Measurements from ENCODE around the gene ACACA.
"Not testable (repeated sequence)": the region's sequence is repeated elsewhere in the genome, so short reads cannot be mapped to it uniquely, and the experiment has no call there.

The ACACA gene

DNA sequence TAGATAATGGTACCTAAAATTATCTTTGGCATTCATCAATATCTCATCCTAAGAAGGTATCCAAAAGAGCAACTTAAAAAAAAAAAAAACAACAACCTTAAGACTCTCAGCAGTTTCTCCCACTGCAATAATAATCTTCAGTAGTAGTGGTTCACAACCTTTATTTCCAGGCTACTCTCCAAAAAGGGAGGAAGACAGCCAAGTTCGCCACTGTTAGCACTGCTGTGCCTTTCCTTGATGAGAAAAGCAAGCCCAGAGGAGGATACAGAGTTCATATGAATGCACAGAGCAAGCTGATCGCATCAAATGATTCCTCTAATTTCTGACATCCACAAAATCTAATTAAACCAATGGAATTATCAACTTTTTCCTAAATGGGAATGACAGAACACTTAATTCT, 258.5 kb downstream of the ACACA start:
- no peak overlapping the region for H3K4me3 ChIP-seq (ENCODE audit: low read length)
- no peak for TF ChIP-seq ZNF274 (IDR thresholded peaks at IDR 0.05; ENCODE audit: low read depth, low read length)

DNA sequence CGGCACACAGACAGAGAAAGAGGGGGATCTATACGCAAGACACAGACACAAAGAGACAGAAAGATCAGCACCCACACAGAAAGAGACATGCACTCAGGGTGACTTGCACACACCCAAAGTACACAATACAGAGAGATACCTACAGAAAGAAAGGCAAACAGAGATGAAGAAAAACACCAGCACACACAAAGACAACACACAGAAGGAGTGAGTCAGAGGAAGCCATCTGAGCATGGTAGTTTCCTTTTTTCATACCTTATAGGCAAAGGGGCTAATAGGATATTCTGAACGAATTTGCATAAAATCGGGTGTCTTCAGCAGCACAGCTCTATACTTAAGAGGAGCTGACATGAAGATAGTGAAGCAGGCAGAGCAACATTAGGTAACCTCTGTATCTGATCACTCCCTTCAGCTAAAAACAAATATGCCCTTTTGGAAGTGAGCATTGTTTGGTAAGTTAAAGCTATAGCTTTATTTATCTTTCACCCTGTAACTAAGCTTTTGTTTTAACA, 259.3 kb downstream of the ACACA start:
- TF ChIP-seq ZNF274 (IDR thresholded peaks at IDR 0.05; ENCODE audit: low read depth, low read length) = no peak
- H3K4me3 ChIP-seq (ENCODE audit: low read length) = no peak overlapping the region

DNA sequence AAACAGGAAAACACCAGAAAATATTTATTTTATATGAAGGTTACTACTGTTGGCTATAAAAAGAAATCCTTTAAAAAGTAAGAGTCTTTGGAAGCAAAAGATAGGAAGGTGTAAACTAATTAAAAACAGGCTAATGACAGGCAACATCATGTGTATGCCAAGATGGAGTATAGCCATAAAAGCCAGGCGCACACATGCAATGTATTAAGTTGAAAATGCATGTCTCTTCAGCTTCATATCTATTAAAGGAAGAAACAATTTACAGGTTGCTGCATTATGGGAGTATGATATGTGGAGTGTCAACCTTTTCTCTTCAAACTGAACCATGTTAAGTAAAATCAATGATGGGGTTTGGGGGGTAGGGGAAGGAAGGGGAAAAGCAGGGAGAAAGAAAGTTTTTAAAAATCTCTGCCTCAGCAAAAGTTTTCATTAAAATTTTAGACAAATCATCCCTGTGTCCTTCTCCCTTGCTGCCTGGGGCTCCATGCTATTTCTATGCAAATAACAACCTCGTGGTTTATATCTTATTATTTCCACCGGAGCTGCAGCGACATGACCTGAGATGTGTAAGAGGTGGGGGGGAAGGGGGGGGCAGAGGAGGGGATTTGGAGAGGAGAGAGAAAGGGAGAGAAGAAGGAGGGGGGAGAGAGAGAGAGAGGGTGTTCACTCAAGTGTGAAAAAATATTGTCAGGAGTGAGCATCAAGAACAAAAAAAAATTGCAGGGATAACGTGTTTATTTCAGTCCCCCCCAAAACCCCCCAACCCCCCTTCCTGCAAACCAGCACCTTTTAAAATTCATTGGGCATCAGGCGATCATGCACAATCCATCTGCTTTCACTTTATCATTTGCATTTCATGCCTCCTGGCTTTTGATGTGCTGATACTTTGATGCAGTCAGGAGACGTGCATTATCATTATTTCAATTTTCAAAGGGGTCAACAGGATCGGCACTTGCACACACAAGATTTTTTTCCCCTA, 260.3 kb downstream of the ACACA start:
- TF ChIP-seq ZNF274 (IDR thresholded peaks at IDR 0.05; ENCODE audit: low read depth, low read length) = no peak
- H3K4me3 ChIP-seq (ENCODE audit: low read length) = no peak overlapping the region

DNA sequence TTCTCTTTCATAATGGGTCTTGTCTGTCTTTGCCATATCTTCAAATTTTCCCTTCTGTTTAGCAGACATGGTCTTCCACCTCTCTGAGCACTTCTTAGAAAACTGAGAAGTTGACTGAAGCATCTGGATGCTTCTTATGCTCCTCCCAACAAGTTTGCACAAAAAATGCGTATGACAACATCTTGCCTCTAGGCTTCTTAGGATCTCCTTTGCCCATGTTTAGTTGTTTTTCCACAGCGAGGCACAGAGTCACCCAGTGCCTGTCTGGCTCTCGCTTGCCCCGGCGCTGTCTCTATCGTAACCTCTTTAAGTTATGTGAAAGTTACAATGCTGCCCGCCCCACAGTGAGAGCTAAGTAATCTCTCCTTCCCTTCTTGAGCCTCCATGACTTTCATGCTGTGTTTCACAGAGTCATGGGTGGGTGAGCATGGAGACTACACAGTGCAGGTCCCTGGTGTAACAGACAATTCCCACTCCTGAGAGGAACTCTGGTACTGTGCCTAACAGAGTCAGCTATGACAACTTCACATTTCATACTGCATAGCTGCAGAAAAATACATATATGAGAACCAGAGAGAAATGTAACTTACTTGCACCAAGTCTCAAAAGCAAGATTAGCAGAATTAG, 262.4 kb downstream of the ACACA start:
- H3K4me3 ChIP-seq (ENCODE audit: low read length) = no peak overlapping the region
- no peak for TF ChIP-seq ZNF274 (IDR thresholded peaks at IDR 0.05; ENCODE audit: low read depth, low read length)

DNA sequence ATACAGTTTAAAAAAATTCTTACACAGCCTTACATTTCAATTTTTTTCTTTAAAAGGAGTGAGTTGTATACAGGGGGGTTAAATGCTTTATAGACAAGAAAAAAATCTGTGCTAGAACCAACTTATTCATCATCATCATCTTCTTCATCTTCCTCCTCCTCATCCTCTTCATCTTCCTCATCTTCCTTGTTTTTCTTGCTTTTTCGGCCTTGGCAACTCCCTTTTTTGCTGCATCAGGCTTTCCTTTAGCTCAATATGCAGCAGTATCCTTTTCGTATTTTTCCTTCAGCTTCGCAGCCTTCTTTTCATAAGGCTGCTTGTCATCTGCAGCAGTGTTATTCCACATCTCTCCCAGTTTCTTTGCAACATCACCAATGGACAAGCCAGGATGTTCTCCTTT, 263.1 kb downstream of the ACACA start:
- not testable (repeated sequence) for H3K4me3 ChIP-seq (ENCODE audit: low read length)

DNA sequence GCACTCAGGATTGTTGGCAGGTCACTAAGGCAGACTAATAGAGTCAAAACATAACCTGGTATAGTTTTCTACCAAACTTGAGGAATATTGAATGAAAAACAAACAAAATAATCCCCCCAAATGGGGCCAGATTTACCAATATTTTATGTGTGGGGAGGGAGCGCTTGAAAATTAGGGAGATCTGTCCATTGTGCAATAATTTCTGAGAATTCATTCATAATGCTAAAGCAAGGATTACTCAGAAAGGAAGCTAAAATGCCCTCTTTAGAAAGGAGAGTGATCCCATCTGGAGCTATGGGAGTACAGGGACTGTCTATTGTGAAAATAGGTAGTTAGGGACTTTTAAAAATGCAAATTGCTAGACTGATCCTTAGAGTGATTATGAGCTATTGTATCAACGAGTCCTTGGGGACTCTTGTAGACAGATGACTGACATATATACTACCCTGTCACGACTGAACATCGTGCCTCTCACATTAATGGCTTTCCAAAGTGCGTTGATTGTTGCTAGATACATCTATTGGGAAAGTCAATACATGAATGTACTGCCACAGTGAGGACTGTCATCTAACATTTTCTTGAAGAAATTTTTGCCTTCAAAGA, 264.2 kb downstream of the ACACA start:
- TF ChIP-seq ZNF274 (IDR thresholded peaks at IDR 0.05; ENCODE audit: low read depth, low read length) = no peak
- H3K4me3 ChIP-seq (ENCODE audit: low read length) = no peak overlapping the region

DNA sequence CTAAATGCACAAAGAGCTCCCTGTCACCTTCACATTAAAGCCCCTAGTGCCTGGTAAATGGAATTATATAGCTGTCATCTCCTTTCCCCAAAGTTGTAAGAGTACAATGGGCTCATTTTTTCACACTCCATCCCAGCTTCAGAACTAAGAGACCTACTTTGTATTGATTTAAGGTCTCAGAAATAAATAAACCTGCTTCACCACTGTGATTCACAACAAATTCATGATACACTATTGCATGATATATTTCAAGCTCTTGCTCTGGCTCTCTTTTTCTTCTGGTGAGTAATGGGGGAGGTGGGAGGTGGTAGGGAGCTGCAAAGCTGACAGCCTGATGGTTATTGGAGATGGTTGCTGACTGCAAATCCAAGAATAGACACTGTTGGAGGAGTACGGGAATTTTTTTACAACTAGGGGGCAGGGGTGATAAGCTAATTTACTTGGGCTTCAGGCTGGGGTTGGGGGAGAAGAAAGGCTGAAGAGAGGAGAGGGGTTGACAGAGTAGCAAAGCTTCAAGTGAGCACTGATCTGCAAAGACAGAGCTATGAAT, 268.0 kb downstream of the ACACA start:
- no peak for TF ChIP-seq ZNF274 (IDR thresholded peaks at IDR 0.05; ENCODE audit: low read depth, low read length)
- H3K4me3 ChIP-seq (ENCODE audit: low read length) = no peak overlapping the region

DNA sequence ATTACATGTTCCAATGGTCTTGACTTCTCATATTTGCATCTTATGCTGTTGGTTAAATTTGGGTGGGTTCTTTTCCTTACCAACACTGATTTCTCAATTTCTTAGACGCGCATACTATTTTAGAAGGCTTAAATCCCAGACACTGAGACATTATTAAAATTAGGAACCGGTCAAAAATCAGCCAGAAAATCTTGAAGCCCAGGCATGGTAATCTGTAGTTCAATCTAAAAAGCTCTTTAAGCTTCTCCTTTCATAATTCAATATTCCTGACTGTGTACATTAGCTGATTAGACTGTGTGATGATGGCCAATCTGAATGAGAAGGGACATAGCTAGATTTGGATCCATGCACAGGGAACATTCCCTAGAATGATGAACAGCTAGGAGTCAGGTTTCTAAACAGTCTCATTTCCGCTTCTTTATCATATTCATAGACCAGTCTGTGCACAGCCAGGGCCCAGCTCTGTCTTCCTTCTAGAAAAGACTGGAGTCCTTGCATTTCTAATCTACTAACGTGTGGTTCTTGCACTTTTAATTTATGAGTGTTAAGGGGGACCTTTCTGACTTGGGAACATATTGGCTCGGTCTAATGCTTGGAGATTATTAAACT, 268.6 kb downstream of the ACACA start:
- H3K4me3 ChIP-seq (ENCODE audit: low read length) = no peak overlapping the region
- no peak for TF ChIP-seq ZNF274 (IDR thresholded peaks at IDR 0.05; ENCODE audit: low read depth, low read length)

DNA sequence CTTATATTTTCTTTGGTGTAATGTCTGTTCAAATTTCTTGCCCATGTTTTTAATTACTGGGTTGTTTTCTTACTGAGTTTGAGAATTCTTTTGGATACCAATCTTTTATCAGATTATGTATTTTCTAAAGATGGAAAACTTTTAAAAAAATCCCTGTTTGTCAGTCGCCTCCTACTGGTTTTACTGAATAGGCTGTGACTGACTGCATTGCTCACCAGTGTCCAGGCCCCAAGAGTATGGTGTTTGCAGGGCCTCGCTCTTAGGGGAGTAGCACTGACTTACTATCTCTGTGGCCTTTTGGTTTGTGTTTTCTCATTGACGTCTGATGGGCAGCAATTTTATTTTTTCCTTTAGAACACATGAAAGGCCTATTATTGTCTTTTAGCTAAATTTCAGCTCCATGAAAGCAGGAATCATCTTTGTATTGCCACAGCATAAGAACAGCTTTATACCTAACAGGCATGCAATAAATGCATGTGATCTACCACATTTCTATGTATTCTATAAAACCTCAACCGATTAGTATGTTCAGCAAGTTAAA, 269.5 kb downstream of the ACACA start:
- no peak overlapping the region for H3K4me3 ChIP-seq (ENCODE audit: low read length)
- no peak for TF ChIP-seq ZNF274 (IDR thresholded peaks at IDR 0.05; ENCODE audit: low read depth, low read length)

DNA sequence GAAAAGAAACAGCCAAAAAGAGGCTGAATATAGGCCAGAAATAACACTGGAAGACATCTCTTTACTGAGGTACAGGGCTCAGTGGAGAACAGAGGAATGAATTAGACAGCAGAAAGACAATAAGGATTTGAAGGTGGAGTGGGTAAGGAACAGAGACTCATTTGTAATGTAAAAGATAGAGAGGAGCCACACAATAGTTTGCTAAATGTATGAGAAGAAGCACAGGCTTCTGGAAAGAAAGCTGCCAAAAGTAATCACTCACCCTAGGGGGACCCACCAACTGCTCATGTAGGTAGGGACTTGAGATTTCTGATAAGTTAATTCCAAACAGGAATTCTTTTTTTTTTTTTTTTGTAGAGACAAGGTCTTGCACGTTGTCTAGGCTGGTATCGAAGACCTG, 271.1 kb downstream of the ACACA start:
- TF ChIP-seq ZNF274 (IDR thresholded peaks at IDR 0.05; ENCODE audit: low read depth, low read length) = no peak
- H3K4me3 ChIP-seq (ENCODE audit: low read length) = no peak overlapping the region

DNA sequence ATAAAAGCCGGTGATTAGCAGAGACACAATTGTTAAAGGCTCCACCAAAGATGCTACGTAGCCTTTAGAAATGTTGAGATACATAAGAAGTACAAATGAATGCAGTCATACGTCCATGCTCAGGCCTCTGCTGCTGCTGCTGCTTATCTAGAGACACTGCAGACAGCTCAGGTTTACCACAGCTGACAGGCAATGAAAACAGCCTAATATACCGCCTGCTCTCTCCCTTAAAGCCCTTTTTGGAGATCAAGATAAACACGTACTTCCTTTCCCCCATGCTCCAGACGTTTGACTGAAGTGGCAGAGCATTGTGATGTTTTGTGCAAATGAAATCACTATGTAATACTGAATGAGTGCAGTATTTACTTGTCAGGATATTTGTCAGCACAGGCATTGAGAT, 272.6 kb downstream of the ACACA start:
- no peak overlapping the region for H3K4me3 ChIP-seq (ENCODE audit: low read length)
- TF ChIP-seq ZNF274 (IDR thresholded peaks at IDR 0.05; ENCODE audit: low read depth, low read length) = no peak

DNA sequence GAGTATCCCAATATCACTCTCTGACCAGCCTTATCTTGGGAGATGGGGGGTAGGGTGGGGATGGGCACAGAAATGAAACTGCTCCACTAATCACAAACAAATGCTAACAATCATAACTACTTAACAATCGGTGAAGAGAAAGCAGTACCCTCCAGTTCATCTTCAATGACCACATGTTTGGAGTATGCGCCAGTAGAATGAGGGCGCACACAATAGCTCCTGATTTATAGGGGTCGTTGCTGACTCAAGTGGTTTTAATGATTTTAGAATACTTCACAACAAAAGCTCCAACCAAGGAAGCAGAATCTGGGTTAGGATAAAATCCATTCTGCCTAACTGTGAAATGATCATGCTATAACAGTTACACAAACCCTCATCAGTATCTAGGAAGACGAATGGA, 273.5 kb downstream of the ACACA start:
- no peak overlapping the region for H3K4me3 ChIP-seq (ENCODE audit: low read length)
- TF ChIP-seq ZNF274 (IDR thresholded peaks at IDR 0.05; ENCODE audit: low read depth, low read length) = no peak

DNA sequence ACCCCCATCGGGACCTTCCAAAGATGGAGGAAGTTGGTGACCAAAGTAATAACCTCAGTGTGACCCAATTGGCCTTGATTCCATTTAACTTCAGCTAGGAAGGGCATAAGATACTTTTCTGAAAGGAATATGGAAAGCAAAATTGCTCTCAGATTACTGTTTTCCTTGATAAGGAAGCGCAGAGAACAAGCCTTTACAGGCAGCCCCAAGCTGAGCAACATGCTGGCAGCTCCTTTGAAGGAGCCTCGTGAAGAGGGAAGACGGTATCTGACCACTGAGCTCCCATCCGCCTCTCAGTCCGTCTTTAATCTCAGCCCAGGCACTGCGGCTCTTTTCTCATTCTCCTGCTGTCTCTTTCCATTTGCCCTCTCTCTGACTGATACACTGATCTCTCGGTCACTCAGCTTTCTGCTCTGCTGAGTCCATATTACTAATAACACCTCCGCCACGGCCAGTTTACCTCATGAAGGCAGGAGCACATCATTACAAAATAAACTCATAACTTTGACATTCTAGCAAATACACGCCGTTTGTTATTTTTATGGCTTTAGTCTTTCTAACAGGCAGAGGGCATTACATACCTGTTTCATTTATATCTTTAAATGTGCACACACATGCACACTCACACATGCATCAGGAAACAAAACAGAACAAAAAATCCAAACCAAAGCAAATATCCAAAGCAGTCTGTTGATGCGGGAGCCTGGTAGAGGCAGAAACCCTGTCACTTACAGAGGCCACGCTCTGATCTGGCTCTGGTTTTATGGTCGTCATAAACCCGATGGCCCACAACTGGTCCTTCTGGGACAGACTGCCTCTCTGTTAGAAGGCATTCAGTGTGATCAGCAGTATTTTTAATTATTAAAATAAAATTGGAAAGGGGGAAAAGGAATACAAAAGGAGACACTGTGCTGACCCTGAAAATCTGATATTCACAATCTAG, 274.7 kb downstream of the ACACA start:
- H3K4me3 ChIP-seq (ENCODE audit: low read length) = no peak overlapping the region
- no peak for TF ChIP-seq ZNF274 (IDR thresholded peaks at IDR 0.05; ENCODE audit: low read depth, low read length)
